Tibial artery (tissue), 4 donors: Measurements from ENCODE around the gene GXYLT1.

Source experiments
- DNase-seq, 2 donors: peaks; one replicate each; pipeline ENCODE4 v3.0.0-alpha.2; 2019
- H3K27ac ChIP-seq, 2 donors: fragments of 200-600 bp; sonication (generic) in 1 of 2; 1 replicate in 1 of 2; 2 replicates in 1 of 2; pipeline ENCODE4 v1.5.1; 2018 to 2019; ENCODE audit warnings: mild to moderate bottlenecking in 1 of 2
- H3K27me3 ChIP-seq, 2 donors: fragments of 200-600 bp; sonication (generic) in 1 of 2; one replicate each; pipeline versions ENCODE4 v1.5.1 to v1.6.0; 2016 to 2019
- H3K36me3 ChIP-seq, 3 donors: fragments of 200-600 bp; sonication (generic) in 2 of 3; one replicate each; pipeline ENCODE4 v1.5.1; 2016 to 2019; ENCODE audit warnings: mild to moderate bottlenecking in 2 of 3
- H3K4me1 ChIP-seq, 4 donors: fragments of 200-600 bp; sonication (generic) in 2 of 4; 1 replicate in 3 of 4; 2 replicates in 1 of 4; pipeline ENCODE4 v1.5.1; 2016 to 2019
- H3K4me3 ChIP-seq, 2 donors: fragments of 200-600 bp; sonication (generic) in 1 of 2; 1 replicate in 1 of 2; 2 replicates in 1 of 2; pipeline ENCODE4 v1.5.1; 2018 to 2019; ENCODE audit warnings: mild to moderate bottlenecking in 2 of 2
- H3K9me3 ChIP-seq, 3 donors: fragments of 200-600 bp; sonication (generic) in 1 of 3; one replicate each; pipeline ENCODE4 v1.5.1; 2016 to 2019
- CTCF ChIP-seq, 2 experiments: fragments of 200-600 bp in 1 of 2; fragments of 450-650 bp in 1 of 2; IDR thresholded peaks; one replicate each; pipeline ENCODE4 v1.5.1; 2017 to 2019; ENCODE audit warnings: antibody characterized with exemption in 2 of 2, mild to moderate bottlenecking in 1 of 2, moderate library complexity in 1 of 2
- intact Hi-C: fragments of 100-400 bp; cut with DNase I; formaldehyde crosslinking; loops from one replicate; pipeline ENCODE4 v1.15.0; 2023; ENCODE audit warnings: low total_unique reads

The GXYLT1 gene

DNA sequence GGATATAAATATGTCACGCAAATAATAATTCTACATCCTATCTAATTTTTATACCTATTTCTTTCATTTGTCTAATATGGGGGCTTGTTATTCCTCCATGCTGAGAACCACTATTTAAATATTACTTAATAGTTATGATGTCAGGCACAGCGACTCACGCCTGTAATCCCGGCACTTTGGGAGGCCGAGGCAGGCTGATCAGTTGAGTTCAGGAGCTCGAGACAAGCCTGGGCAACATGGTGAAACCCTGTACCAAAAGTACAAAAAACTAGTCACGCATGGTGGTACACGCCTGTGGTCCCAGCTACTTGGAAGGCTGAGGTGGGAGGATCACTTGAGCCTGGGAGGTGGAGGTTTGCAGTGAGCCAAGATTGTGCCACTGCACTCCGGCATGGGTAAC, 45.2 kb downstream of the GXYLT1 start:
- no peak overlapping the region for H3K4me3 ChIP-seq
- no peak for DNase-seq
- H3K27ac ChIP-seq: no peak overlapping the region
- intact Hi-C loops: no loop called here
- peaks cover 0 to 8% (median 3%) of the 10 kb centered on the region in 3 donors for H3K36me3 ChIP-seq
- no peak for TF ChIP-seq CTCF (IDR thresholded peaks at IDR 0.05)
- no peaks in the 10 kb centered on the region for H3K27me3 ChIP-seq
- H3K4me1 ChIP-seq: no peaks in the 10 kb centered on the region
- no peaks in the 10 kb centered on the region for H3K9me3 ChIP-seq

- intact Hi-C loops: no loop called here
- DNase-seq: no peak
- Histone ChIP-seq H3K4me1 (no peaks in the 10 kb centered on the region), H3K36me3 (peaks cover 0 to 8% (median 3%) of the 10 kb centered on the region in 3 donors), H3K4me3 (no peak overlapping the region), H3K27me3 (no peaks in the 10 kb centered on the region), H3K9me3 (no peaks in the 10 kb centered on the region), H3K27ac (no peak overlapping the region)
- TF ChIP-seq CTCF (IDR thresholded peaks at IDR 0.05): no peak
Observed at GRCh38 chr12:42097971-42098370, 46.7 kb downstream of the GXYLT1 start.

DNA sequence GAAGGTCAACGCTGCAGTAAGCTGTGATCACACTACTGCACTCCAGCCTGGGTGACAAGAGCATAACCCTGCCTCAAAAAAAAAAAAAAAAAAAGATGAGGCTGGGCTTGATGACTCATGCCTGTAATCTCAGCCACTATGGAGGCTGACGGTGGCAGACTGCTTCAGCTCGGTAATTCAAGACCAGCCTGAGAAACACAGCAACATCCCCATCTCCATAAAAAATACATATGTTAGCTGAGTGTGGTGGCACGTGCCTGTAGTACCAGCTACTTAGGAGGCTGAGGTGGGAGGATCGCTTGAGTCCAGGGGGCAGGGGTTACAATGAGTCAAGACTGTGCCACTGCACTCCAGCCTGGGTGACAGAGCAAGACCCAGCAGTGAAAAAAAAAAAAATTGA, 50.4 kb downstream of the GXYLT1 start:
- DNase-seq: no peak
- no peaks in the 10 kb centered on the region for H3K9me3 ChIP-seq
- peaks cover 0 to 8% (median 3%) of the 10 kb centered on the region in 3 donors for H3K36me3 ChIP-seq
- TF ChIP-seq CTCF (IDR thresholded peaks at IDR 0.05): no peak
- intact Hi-C loops: no loop called here
- no peak overlapping the region for H3K27ac ChIP-seq
- H3K4me1 ChIP-seq: peaks cover 0 to 7% (median 3%) of the 10 kb centered on the region in 4 donors
- H3K27me3 ChIP-seq: no peaks in the 10 kb centered on the region
- H3K4me3 ChIP-seq: no peak overlapping the region

GRCh38 chr12:42091769-42092168, 52.9 kb downstream of the GXYLT1 start:
- intact Hi-C loops: no loop called here
- no peak overlapping the region for H3K27ac ChIP-seq
- DNase-seq: no peak
- peaks cover 0 to 7% (median 0%) of the 10 kb centered on the region in 3 donors for H3K36me3 ChIP-seq
- H3K9me3 ChIP-seq: no peaks in the 10 kb centered on the region
- TF ChIP-seq CTCF (IDR thresholded peaks at IDR 0.05): no peak
- H3K4me3 ChIP-seq: no peak overlapping the region
- H3K4me1 ChIP-seq: peaks cover 0 to 7% (median 3%) of the 10 kb centered on the region in 4 donors
- H3K27me3 ChIP-seq: no peaks in the 10 kb centered on the region

DNA sequence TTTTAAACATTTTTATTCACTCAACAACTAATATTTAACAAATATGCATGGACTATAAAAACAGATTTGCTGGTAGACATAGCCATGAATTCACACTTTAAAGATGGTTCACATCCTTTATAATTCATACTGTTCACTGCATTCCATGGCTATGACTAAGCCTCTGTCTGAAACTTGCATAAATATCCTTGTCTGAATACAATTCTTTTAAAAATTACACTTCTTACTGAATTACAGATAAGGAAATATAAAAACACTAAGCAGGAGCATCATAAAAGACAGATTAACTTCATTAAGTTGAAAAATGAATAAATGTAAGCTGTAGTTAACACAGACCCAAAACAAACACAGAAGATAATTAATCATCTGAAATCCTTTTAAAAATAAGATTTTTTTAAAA, 53.8 kb downstream of the GXYLT1 start:
- no peak overlapping the region for H3K4me3 ChIP-seq
- H3K4me1 ChIP-seq: peaks cover 0 to 7% (median 3%) of the 10 kb centered on the region in 4 donors
- intact Hi-C loops: no loop called here
- no peak overlapping the region for H3K27ac ChIP-seq
- H3K27me3 ChIP-seq: no peaks in the 10 kb centered on the region
- H3K9me3 ChIP-seq: no peaks in the 10 kb centered on the region
- no peak for DNase-seq
- TF ChIP-seq CTCF (IDR thresholded peaks at IDR 0.05): no peak
- H3K36me3 ChIP-seq: no peaks in the 10 kb centered on the region

GRCh38 chr12:42086031-42086430, 58.6 kb downstream of the GXYLT1 start:
- Histone ChIP-seq H3K9me3 (no peaks in the 10 kb centered on the region), H3K27ac (no peak overlapping the region), H3K4me3 (no peak overlapping the region), H3K27me3 (no peaks in the 10 kb centered on the region), H3K36me3 (peaks cover 0 to 14% (median 0%) of the 10 kb centered on the region in 3 donors), H3K4me1 (peaks cover 0 to 6% (median 2%) of the 10 kb centered on the region in 4 donors)
- intact Hi-C loops: no loop called here
- TF ChIP-seq CTCF (IDR thresholded peaks at IDR 0.05): no peak
- no peak for DNase-seq
